Measurements from ENCODE around the gene DIPK1B. TPM values are rescaled to one million over a fixed set of nuclear protein-coding genes. Genes with fewer than 3 reads are reported as not detected.
A peak's percentile ranks its signal among the peaks of the same experiment; 100 is the strongest.

Gene DIPK1B
- total RNA-seq, 1 donor from 2014 or later, result 177 TPM

GRCh38 chr9:136720251-136720897 lies 8.0 kb downstream of the DIPK1B start:
- no peak for DNase-seq (ENCODE audit: low read depth, low spot score)

- no peak for DNase-seq (ENCODE audit: low read depth, low spot score)
Observed at GRCh38 chr9:136720898-136721338, 8.5 kb downstream of the DIPK1B start.

- DNase-seq (ENCODE audit: low read depth, low spot score), result peak; percentile 61
Observed at GRCh38 chr9:136721339-136722092, 9.1 kb downstream of the DIPK1B start.

DNA sequence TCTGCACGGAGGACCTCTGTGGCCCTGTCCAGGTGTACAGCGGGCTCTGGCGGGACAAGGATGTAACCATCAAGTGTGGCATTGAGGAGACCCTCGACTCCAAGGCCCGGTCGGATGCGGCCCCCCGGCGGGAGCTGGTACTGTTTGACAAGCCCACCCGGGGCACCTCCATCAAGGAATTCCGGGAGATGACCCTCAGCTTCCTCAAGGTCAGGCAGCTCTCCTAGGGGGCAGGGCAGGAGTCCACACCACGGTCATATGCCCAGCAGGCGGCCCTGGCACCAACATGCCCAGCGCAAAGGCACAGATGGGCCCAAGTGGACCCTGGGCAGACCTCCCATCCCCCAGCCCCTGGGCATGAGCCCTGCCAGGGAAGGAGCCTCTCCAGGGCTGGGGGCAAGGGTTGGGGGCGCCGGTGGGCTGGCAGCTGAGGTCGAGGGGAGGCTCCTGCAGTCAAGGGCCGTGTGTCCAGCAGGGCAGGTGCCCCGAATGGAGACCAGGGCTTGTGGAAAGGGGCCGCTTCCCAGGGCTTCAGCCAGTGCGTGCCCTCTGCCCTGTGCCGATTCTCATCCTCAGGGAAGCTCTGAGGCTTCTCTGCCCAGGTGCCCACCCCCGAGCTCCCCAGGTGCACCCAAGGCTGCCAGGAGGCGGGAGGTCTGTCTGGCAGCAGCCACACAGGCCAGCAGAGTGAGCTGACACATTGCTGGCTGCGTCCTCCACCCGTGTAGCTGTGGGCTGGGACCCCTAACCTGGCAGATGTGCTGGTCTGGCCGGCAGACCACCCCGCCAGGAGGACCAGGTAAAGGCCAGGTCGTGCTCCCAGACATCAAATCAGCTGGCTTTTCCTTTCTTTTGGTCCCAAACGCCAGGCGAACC lies 10.0 kb downstream of the DIPK1B start:
- DNase-seq (ENCODE audit: low read depth, low spot score), result no peak

DNA sequence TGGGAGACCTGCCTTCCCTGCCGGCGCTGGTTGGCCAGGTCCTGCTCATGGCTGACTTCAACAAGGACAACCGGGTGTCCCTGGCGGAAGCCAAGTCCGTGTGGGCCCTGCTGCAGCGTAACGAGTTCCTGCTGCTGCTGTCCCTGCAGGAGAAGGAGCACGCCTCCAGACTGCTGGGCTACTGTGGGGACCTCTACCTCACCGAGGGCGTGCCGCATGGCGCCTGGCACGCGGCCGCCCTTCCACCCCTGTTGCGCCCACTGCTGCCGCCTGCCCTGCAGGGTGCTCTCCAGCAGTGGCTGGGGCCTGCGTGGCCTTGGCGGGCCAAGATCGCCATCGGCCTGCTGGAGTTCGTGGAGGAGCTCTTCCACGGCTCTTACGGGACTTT lies 10.6 kb downstream of the DIPK1B start:
- DNase-seq (ENCODE audit: low read depth, low spot score), result no peak

DNA sequence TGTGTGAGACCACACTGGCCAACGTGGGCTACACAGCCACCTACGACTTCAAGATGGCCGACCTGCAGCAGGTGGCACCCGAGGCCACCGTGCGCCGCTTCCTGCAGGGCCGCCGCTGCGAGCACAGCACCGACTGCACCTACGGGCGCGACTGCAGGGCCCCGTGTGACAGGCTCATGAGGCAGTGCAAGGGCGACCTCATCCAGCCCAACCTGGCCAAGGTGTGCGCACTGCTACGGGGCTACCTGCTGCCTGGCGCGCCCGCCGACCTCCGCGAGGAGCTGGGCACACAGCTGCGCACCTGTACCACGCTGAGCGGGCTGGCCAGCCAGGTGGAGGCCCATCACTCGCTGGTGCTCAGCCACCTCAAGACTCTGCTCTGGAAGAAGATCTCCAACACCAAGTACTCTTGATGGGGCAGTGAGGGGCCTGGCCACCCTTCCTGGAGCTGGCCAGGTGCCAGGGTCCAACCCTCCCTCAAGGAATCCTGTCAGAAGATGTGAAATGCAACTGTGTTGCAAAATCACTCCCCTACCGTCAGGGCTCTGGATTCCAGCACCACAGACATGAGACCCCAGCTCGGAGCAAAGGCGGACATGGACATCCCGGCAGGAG lies 11.1 kb downstream of the DIPK1B start:
- no peak for DNase-seq (ENCODE audit: low read depth, low spot score)

- DNase-seq (ENCODE audit: low read depth, low spot score), result no peak
Observed at GRCh38 chr9:136723989-136724388, 11.6 kb downstream of the DIPK1B start.

- DNase-seq (ENCODE audit: low read depth, low spot score), result no peak
Observed at GRCh38 chr9:136724772-136725171, 12.4 kb downstream of the DIPK1B start.

- peak; percentile 48 for DNase-seq (ENCODE audit: low read depth, low spot score)
Observed at GRCh38 chr9:136725612-136726011, 13.2 kb downstream of the DIPK1B start.

DNA sequence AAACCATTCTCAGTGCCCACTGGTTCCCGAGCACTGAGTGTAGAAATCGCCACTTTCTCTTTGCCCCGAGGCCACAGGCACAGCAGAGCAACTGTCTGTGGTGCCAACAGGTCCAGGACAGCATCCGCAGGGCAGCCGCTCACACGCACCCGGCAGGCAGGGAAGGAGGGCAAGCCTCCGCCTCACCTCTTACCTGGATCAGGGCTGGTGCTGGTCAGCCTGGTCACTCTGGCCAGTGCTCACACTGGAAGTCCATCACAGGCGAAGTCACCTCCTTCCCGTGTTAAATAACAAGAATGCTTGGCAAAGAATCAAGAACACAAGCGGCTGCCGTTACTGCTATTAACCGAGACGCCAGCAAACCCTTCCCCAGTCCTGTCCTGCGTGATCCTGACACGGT lies 13.7 kb downstream of the DIPK1B start:
- DNase-seq (ENCODE audit: low read depth, low spot score), result no peak

- no peak for DNase-seq (ENCODE audit: low read depth, low spot score)
Observed at GRCh38 chr9:136726631-136727191, 14.3 kb downstream of the DIPK1B start.

- peak; percentile 67 for DNase-seq (ENCODE audit: low read depth, low spot score)
Observed at GRCh38 chr9:136728080-136728547, 15.7 kb downstream of the DIPK1B start.

GRCh38 chr9:136728548-136729123 lies 16.3 kb downstream of the DIPK1B start:
- DNase-seq (ENCODE audit: low read depth, low spot score), result no peak

DNA sequence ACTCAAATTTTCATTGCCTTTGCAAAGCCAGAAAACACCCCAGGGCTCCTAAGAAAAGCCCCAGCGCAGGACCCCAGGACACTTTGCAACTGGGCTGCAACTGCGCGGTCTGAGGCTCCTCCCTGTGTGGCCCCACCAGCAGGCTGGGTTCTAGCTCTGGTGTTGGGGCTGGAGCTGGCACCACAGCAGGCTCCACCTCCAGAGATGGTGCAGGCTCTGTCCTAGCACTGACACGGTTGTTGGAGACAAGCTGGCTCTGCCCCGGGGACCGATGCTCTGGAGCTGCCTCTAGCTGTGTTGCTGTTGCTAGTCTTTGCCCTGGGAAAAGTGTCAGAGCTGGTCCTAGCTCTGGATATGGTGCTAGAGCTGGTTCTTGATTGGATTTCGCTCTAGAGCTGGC lies 16.8 kb downstream of the DIPK1B start:
- no peak for DNase-seq (ENCODE audit: low read depth, low spot score)

DNA sequence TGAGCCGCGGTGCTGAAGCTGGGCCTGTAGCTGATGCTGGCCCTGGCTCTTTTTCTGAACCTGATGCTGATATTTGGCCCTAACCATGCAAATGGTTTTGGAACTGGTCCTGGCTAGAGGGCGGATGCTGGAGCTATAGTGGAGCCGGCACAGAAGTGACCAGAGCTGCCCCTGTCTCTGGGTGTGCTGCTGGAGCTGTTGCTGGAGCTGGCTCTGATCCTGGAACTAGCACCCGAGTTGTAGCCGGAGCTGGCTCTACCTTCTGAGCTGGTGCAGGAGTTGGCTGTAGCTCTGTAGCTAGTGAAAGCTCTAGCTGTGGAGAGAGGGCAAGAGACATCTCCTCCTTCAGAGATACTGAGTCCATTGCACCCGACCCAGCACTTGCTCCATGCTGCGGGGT lies 17.6 kb downstream of the DIPK1B start:
- DNase-seq (ENCODE audit: low read depth, low spot score), result no peak

- no peak for DNase-seq (ENCODE audit: low read depth, low spot score)
Observed at GRCh38 chr9:136732444-136733178, 20.2 kb downstream of the DIPK1B start.

- no peak for DNase-seq (ENCODE audit: low read depth, low spot score)
Observed at GRCh38 chr9:136733611-136734010, 21.2 kb downstream of the DIPK1B start.

GRCh38 chr9:136734837-136735496 lies 22.6 kb downstream of the DIPK1B start:
- DNase-seq (ENCODE audit: low read depth, low spot score), result no peak

DNA sequence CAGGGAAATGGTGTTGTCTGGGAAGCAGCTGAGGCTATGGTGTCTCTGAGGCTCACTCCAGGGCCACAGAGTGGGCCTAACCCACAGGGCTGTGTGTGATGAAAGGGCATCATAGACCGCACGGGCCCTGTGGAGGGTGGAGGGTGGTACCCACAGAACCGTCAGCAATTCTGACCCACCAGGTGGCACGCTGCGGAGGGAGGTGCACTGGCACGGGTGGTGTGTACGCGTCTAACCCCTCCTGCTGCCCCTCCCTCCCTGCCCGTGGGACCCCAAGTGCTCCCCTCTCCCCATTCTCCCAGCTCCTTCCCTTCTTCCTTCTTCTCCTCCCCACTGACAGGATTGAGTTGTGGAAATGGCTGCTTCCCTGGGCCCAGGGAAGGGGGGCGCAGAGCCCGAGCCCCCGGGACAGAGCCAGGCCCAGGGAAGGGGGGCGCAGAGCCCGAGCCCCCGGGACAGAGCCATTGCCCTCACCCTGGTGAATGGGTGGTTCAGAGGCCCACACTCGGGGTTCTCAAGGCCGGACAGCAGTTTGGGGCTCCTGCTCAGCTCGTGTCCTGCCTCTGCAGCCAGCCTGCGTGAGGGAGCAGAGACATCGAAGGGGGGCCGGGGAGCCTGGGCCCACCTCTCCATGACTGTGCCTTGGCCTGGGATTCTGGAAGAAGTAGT lies 23.6 kb downstream of the DIPK1B start:
- no peak for DNase-seq (ENCODE audit: low read depth, low spot score)

Measured in pulmonary artery endothelial cell (primary cell).